ENCODE data around the gene TPRX2. TPM values are rescaled to one million over a fixed set of nuclear protein-coding genes. Genes with fewer than 3 reads are reported as not detected.
"Not testable (repeated sequence)": the region's sequence is repeated elsewhere in the genome, so short reads cannot be mapped to it uniquely, and the experiment has no call there.

Gene TPRX2
- total RNA-seq, 1 donor from 2014 or later: not detected

GRCh38 chr19:47859838-47860237 lies 803 bp downstream of the TPRX2 start:
- ATAC-seq; DNase-seq; intact Hi-C loops (cut with micrococcal nuclease): not testable (repeated sequence)

- ATAC-seq (no peak), DNase-seq (no peak)
- intact Hi-C loops (cut with micrococcal nuclease): no loop called here
Measured at GRCh38 chr19:47860602-47861297, 1.7 kb downstream of the TPRX2 start.

DNA sequence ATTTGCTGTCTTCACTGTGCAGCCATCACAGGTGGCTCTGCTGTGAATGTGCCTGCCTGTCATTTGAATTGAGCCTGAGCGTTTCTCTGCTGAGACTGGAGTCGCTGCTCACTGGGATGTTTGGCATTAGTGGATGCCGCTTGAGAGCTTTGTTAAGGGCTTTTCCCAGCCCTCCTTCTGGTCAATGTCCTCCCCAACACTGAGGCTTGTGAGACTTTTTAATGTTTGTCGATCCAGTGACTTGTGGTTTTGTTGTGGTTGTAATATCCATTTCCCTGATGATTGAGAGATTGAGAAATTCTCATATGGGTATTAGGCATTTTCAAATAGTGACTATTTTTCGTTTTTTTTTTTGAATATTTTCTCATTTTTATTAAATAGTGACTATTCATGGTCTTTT lies 2.6 kb downstream of the TPRX2 start:
- no peak for DNase-seq
- intact Hi-C loops (cut with micrococcal nuclease): no loop called here
- no peak for ATAC-seq

DNA sequence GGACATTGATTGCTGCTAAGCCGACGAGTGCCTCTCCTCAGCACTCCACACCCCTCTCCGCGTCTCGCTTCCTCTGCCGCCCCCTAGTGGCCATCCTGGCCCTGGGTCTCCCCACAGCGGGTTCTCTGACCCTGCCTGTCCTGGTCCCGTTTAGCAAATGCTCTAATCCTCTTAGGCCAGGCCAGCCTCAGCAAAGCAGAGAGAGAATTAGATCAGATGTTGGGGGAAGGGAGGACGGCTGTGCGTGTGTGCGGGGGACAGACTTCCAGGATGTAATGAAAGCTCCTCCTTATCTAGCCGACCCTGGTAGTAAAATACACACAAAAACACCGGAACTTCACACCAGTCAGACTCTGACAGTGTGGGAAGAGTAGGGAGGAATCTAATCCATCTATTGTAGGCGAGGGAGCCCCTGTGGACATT lies 4.5 kb downstream of the TPRX2 start:
- ATAC-seq: peak; percentile 97
- intact Hi-C loops (cut with micrococcal nuclease): no loop called here
- DNase-seq: peak; percentile 90

GRCh38 chr19:47865166-47865565 lies 6.1 kb downstream of the TPRX2 start:
- intact Hi-C loops (cut with micrococcal nuclease): no loop called here
- DNase-seq (no peak), ATAC-seq (no peak)

DNA sequence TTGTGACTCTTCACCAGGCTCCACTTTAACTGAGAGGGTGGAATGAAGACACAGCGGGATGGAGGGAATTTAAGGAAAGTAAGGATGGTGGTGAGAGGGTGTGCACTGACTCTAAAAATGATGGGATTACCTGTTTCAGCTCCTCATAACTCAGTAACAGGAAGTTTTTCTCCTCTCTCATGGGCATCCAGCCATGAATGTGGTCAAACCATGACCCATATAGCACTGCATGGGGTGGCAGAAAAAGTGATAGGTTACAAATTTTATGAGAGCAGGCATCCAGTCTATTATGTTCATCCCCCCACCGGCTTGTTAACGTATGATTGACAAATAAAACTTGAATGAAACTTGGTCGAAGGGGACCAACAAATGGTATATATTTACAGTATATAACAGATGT lies 19.9 kb downstream of the TPRX2 start:
- DNase-seq (no peak), ATAC-seq (no peak)
- intact Hi-C loops (cut with micrococcal nuclease): no loop called here

DNA sequence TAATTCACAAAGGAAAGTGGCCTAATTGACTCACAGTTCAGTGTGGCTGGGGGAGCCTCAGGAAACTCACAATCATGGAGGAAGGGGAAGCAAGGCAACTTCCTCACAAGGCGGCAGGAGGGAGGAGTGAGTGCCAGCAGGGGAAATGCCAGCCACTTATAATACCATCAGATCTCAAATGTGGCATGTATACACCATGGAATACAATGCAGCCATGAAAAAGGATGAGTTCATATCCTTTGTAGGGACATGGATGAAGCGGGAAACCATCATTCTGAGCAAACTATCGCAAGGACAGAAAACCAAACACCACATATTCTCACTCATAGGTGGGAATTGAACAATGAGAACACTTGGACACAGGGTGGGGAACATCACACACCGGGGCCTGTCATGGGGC lies 20.4 kb downstream of the TPRX2 start:
- intact Hi-C loops (cut with micrococcal nuclease); DNase-seq; ATAC-seq: not testable (repeated sequence)

GRCh38 chr19:47881757-47882156 lies 22.7 kb downstream of the TPRX2 start:
- DNase-seq (no peak), ATAC-seq (no peak)
- intact Hi-C loops (cut with micrococcal nuclease): no loop called here

DNA sequence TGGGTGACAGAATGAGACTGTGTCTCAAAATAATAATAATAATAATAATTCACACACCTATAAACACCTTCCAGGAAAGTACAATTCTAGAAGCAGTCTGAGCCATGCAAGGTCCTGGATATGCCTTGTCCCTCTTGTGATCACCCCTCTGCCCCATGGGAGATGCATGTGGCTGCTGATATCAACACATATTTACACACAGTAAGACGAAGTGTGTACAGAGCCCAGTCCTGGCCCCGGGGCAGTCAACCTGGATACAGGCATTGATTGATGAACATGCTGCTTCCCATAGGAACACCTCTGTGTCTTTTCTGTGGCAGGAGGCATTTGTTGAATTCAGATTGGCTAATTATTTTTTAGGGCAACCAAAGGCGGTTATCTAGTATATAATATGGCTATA lies 23.9 kb downstream of the TPRX2 start:
- DNase-seq (no peak), ATAC-seq (no peak)
- intact Hi-C loops (cut with micrococcal nuclease): no loop called here

DNA sequence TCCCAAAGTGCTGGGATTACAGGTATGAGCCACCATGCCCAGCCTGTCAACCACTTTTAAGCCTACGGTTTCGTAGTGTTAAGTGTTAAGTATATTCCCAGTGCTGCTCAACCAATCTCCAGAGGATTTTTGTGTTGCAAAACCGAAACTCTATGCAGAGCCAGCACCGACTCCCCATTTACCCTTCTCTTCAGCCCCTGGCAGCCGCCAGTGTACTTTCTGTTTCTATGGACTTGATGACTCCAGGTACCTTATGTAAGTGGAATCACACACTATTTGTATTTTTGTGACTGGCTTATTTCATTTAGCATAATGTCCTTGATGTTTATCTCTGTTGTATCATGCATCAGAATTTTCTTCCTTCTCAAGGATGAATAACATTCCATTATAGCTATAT lies 26.0 kb downstream of the TPRX2 start:
- ATAC-seq: no peak
- intact Hi-C loops (cut with micrococcal nuclease): no loop called here
- no peak for DNase-seq

- intact Hi-C loops (cut with micrococcal nuclease): no loop called here
- no peak for ATAC-seq
- DNase-seq: no peak
Measured at GRCh38 chr19:47886010-47886559, 27.1 kb downstream of the TPRX2 start, which contains the start of gene SULT2A1. SULT2A1 (minus strand) TSS chr19:47886315; CDS start chr19:47886257, 58 bp downstream.

DNA sequence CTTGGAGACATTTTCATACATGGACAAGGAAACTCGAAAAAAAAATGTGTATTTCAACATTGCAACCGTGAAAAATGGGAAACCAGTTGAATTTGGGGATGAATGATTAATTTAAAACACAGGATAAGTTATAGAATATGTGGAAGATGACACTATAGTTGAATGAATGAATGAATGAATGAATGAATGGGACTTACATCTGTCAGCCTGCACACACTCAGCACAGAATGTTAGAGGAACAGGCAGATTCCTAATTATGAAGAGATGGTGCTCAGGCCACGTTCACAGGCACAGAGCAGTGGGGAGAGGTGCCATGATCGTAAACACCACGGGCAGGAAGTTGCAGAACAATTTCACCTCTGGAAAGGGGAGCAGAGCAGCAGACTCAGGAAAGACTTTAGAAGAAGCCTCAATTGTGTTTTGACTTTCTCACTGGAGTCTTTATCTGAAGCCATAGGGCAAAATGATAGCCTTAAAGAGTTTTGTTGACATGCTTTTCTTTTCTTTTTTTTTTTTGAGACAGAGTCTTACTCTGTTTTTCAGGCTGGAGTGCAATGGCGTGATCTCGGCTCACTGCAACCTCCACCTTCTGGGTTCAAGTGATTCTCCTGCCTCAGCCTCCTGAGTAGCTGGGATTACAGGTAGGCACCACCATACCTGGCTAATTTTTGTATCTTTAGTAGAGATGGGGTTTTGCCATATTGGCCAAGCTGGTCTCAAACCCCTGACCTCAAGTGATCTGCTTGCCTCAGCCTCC lies 32.0 kb downstream of the TPRX2 start:
- intact Hi-C loops (cut with micrococcal nuclease): no loop called here

GRCh38 chr19:47891622-47891922 lies 32.5 kb downstream of the TPRX2 start:
- intact Hi-C loops (cut with micrococcal nuclease): no loop called here
- ATAC-seq (no peak), DNase-seq (no peak)

More for the DNA sequence above, 32.0 kb downstream of the TPRX2 start:
- no peak for DNase-seq
- ATAC-seq: no peak

GRCh38 chr19:47891923-47892666 lies 33.1 kb downstream of the TPRX2 start:
- ATAC-seq (no peak), DNase-seq (no peak)
- intact Hi-C loops (cut with micrococcal nuclease): no loop called here

GRCh38 chr19:47895165-47895782 lies 36.2 kb downstream of the TPRX2 start:
- intact Hi-C loops (cut with micrococcal nuclease): no loop called here
- ATAC-seq: no peak
- no peak for DNase-seq

- intact Hi-C loops (cut with micrococcal nuclease): no loop called here
- DNase-seq (no peak), ATAC-seq (no peak)
Measured at GRCh38 chr19:47896019-47896418, 37.0 kb downstream of the TPRX2 start.

- intact Hi-C loops (cut with micrococcal nuclease): no loop called here
- no peak for ATAC-seq
- no peak for DNase-seq
Measured at GRCh38 chr19:47896773-47897172, 37.7 kb downstream of the TPRX2 start.

GRCh38 chr19:47897861-47898260 lies 38.8 kb downstream of the TPRX2 start:
- intact Hi-C loops (cut with micrococcal nuclease): no loop called here
- DNase-seq (no peak), ATAC-seq (no peak)

DNA sequence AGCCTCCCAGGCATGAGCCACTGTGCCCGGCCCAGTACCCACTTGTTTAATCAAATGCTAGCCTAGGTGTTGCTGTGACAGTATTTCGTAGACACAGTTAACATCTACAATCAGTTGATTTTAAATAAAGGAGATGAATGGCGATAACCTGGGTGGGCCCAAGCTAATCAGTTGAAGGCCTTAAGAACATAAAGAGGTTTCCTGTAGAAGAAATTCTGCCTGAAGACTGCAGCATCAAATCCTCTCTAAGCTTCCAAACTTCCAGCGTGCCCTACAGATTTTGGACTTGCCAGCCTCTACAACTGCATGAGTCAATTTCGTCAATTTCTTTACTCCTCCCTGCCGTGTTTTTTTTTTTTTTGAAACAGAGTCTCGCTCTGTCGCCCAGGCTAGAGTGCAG lies 40.3 kb downstream of the TPRX2 start:
- no peak for ATAC-seq
- DNase-seq: no peak
- intact Hi-C loops (cut with micrococcal nuclease): no loop called here

GRCh38 chr19:47901370-47901769 lies 42.3 kb downstream of the TPRX2 start:
- ATAC-seq: no peak
- no peak for DNase-seq
- intact Hi-C loops (cut with micrococcal nuclease): no loop called here

Data from left ventricle myocardium superior (tissue), 1 donor.